Astrocyte of the spinal cord (primary cell): ENCODE measurements around the gene EEFSEC.

Experiments
- DNase-seq: peaks from one replicate; pipeline ENCODE4 v3.0.0; 2011; ENCODE audit warnings: low read depth, low spot score
- H3K4me3 ChIP-seq: 2 replicates; pipeline ENCODE4 v1.5.1; 2011; ENCODE audit warnings: low read depth, mild to moderate bottlenecking, low read length, moderate library complexity
- in situ Hi-C: cut with HindIII; loops from 2 replicates; pipeline ENCODE4 v1.10.0; 2017; ENCODE audit warnings: low sequenced_read_pairs
- TF ChIP-seq, protein P1 (sequence below): IDR thresholded peaks from 2 replicates; pipeline ENCODE4 v1.5.1; 2012; ENCODE audit warnings: low read depth, mild to moderate bottlenecking, low read length, inconsistent platforms

The EEFSEC gene

DNA sequence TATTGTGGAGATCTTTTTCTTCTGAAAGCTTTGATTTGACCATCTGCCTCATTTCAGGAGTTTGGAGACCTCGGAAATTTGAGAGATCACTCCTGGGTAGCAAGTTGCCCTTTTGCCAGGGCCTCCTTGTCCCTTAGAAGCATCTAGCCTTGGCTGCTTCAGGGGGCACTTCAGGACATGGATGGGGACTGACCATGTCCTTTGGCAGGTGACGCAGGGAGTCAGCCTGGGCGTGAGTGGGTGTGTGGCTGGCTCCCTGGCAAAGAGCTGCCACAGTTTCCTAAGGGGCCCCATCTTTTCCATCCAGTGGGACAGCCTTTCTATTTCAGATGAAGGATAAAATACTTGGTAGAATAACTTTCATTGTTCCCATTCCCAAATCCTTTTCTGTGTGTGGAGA is 27.6 kb downstream of the EEFSEC start:
- H3K4me3 ChIP-seq, result no peak overlapping the region
- TF ChIP-seq, protein P1, sequence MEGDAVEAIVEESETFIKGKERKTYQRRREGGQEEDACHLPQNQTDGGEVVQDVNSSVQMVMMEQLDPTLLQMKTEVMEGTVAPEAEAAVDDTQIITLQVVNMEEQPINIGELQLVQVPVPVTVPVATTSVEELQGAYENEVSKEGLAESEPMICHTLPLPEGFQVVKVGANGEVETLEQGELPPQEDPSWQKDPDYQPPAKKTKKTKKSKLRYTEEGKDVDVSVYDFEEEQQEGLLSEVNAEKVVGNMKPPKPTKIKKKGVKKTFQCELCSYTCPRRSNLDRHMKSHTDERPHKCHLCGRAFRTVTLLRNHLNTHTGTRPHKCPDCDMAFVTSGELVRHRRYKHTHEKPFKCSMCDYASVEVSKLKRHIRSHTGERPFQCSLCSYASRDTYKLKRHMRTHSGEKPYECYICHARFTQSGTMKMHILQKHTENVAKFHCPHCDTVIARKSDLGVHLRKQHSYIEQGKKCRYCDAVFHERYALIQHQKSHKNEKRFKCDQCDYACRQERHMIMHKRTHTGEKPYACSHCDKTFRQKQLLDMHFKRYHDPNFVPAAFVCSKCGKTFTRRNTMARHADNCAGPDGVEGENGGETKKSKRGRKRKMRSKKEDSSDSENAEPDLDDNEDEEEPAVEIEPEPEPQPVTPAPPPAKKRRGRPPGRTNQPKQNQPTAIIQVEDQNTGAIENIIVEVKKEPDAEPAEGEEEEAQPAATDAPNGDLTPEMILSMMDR, result no peak
- in situ Hi-C loops, result no loop called here
- DNase-seq, result no peak

DNA sequence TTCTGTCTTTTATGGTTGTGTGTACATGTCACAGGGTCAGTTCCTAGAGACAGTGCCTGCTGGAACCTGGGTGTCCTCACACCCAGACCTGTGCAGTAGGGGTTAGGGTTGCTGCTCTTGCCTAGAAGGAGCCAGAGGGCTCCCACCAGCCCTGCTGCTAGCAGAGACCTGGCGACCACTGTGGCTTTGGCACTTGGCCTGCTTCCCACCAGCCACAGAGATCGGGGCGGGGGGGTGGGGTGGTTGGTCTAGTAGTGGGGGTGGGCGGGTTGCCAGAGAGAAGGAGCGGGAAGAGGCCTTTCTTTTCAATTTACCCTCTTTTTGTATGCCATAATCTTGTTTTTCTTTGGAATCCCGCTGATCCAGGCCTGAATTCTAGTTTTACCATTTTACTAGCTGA is 29.4 kb downstream of the EEFSEC start:
- H3K4me3 ChIP-seq, result no peak overlapping the region
- no peak for DNase-seq
- TF ChIP-seq, protein P1, result no peak
- in situ Hi-C loops, result no loop called here

DNA sequence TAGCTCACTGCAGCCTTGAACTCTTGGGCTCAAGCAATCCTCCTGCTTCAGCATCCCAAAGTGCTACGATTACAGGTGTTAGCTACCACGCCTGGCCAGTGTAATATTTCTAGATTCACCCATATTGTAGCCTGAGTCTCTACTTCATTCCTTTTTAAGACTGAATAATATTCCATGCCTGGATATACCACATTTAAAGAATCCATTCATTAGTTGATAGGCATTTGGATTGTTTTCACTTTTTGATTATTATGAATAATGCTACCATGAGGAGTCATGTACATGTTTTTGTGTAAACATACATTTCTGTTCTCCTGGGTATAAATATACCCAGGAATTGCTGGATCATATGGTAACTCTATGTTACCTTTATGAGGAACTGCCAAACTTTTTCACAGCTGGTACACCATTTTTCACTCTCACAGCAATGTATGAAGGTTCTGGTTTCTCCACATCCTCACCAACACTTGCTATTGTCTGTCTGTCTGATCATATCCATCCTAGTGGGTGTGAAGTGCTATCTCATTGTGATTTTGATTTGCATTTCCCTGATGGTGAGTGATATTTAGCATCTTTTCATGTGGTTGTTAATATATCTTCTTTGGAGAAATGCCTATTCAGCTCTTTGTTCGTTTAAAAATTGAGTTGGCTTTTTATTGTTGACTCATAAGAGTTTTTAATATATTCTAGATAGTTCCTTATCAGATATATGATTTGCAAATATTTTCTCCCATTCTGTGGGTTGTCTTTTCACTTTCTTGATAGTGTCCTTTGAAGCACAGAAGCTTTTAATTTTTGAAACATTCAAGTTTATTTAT is 32.6 kb downstream of the EEFSEC start:
- no peak for DNase-seq
- TF ChIP-seq, protein P1, result no peak
- no peak overlapping the region for H3K4me3 ChIP-seq
- in situ Hi-C loops, result no loop called here

DNA sequence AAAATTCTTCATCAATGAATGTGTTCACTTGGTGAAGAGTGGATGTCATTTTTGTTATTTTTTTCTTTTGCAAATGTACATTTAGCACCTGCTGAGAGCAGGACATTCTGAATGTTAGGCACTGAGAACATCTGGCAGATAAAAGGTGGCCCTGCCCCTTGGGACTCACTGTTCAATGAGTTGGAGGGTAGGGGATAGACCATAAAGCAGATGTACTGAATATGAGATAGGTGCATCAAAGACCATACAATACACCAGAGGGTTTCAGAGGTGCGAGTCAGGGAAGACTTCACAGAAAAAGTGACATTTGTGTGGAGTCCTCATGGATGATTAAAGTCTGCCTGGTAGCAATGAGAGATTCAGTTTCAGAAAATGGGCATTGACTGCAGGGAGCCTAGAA is 34.2 kb downstream of the EEFSEC start:
- TF ChIP-seq, protein P1, result no peak

DNA sequence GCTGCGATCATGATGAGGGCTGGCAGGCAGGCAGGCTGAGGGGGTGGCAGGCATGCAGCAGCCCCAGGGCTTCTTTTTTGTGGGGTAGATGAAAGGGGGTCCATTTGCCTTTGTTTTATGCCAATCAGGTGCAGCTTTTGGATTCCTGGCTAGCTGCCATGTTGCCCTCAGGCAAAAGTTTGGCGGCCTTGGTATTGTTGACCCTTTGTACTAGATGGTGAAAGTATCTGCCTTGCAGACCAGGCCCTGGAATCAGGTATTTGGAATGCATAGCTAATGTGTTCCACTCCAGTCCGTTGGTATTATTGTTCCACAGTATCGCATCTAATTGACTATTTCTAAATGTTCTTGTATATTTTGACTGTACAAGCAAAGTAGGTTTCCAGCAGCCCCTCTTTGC is 35.0 kb downstream of the EEFSEC start:
- TF ChIP-seq, protein P1, result no peak
- H3K4me3 ChIP-seq, result no peak overlapping the region
- peak; percentile 27 for DNase-seq
- in situ Hi-C loops, result no loop called here

More for the DNA sequence above, 34.2 kb downstream of the EEFSEC start:
- in situ Hi-C loops, result no loop called here
- no peak overlapping the region for H3K4me3 ChIP-seq
- DNase-seq, result no peak

DNA sequence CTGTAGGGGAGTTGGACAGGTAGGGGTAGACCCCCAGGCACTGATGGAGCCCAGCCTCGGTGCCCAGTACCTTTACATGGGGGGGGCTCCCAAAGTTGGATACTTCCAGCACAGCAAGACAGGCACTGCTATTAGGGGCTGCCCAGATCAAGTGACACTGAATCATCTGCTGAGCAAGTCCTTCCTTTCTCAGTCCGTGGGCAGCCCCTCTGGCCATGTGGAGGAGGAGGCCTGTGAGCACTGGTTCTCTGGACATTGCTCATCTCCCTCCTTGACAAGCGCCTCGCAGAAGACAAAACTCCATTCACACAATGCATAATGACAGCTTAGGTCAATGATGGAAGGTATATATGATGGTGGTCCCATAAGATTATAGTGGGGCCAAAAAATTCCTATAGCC is 35.7 kb downstream of the EEFSEC start:
- in situ Hi-C loops, result no loop called here
- DNase-seq, result no peak
- TF ChIP-seq, protein P1, result no peak
- no peak overlapping the region for H3K4me3 ChIP-seq

DNA sequence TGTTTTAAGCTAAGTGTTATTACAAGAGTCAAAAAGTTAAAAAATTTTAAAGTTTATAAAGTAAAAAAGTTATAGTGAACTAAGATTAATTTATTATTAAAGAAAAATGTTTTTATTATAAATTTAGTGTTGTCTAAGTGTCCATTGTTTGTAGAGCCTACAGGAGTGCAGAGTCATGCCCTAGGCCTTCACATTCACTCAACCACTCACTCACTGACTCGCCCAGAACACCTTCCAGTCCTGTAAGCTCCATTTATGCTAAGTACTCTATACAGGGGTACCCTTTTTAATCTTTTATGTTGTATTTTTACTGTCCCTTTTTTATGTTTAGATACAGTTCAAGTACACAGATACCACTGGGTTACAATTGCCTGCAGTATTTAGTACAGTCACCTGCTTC is 37.2 kb downstream of the EEFSEC start:
- no peak overlapping the region for H3K4me3 ChIP-seq
- in situ Hi-C loops, result no loop called here
- DNase-seq, result no peak

More for the DNA sequence above, 37.2 kb downstream of the EEFSEC start:
- TF ChIP-seq, protein P1, result no peak
